ENCODE measurements around the gene ANKRD11.
"Not testable (repeated sequence)": the region's sequence is repeated elsewhere in the genome, so short reads cannot be mapped to it uniquely, and the experiment has no call there.

The ANKRD11 gene

DNA sequence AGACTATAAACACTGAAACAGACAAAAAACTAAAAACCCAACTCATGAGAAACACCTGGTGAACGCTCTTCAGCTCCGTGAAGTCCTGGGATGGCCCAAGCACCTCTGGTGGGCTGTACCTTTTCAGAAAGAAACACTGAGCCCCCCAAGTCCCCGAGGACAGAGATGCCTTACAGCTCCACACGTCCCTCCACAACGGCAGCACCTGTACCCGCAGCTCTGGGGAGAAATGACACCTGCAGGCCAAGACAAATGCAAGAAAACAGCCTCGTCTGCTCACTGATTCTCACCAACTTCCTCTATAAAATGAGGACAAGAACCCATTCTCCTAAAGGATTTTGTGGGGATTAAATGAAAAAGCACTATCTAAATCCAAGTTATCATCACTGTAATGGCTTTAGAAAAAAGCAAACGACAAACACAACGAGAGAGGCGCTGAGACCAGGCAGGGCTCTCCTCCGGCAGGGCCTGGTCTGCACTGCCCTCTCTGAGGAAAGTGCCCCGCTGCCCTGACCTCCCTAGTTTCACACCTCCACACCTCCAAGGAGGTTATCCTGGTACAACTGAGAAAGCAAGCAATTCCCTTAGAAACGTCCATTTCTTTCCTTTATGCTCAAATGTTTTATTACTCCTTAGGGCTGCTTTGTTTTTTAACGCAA, 158.0 kb downstream of the ANKRD11 start:
- Histone ChIP-seq H3K27ac (ENCODE audit: poor library complexity, severe bottlenecking) (peak overlapping the region; percentile 73), H3K4me3 (ENCODE audit: severe bottlenecking) (no peak overlapping the region)
- ATAC-seq (ENCODE audit: low read depth) = no peak

DNA sequence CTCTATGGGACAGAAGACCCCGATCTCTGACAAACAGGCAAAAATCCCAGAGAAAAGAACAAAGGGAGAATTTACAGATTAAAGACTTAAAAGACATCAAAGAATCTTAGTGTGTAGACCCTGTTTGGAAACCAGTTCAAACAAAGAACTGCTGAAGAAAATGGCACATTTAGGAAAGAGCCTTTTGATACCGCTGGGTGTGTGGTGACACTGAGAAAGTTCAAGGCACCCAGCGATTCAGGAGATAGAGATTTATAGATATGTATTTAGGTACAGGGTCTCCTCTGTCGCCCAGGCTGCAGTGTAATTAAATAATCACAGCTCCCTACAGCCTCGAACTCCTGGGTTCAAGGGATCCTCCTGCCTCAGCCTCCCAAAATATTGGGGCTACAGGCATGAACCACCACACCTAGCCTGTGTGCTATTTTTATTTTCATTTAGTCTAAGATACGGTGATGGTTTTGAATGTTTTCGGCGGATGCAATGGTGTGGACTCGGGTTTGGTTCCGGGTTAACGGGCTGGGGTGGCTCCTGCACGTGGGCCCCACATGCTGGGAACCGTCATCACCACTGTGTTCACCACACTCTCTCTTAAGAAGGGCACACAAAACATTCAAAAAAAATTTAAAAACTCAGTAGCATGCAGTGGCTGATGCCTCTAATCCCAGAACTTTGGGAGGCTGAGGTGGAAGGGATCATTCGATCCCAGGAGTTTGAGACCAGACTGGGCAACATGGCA, 158.8 kb downstream of the ANKRD11 start:
- Histone ChIP-seq H3K27ac (ENCODE audit: poor library complexity, severe bottlenecking) (peak overlapping the region; percentile 73), H3K36me3 (ENCODE audit: low read depth) (peaks cover 13% of the 10 kb centered on the region), H3K4me1 (ENCODE audit: insufficient read depth, poor library complexity, severe bottlenecking) (peaks cover 48% of the 10 kb centered on the region), H3K27me3 (ENCODE audit: insufficient read depth, poor library complexity, severe bottlenecking) (no peaks in the 10 kb centered on the region), H3K4me3 (ENCODE audit: severe bottlenecking) (no peak overlapping the region), H3K9me3 (ENCODE audit: severe bottlenecking) (no peaks in the 10 kb centered on the region)
- DNase-seq (ENCODE audit: low spot score) = peak; percentile 21
- TF ChIP-seq CTCF (IDR thresholded peaks at IDR 0.05; ENCODE audit: poor library complexity, severe bottlenecking) = no peak
- no peak for ATAC-seq (ENCODE audit: low read depth)

More for the DNA sequence above, 158.0 kb downstream of the ANKRD11 start:
- Histone ChIP-seq H3K9me3 (ENCODE audit: severe bottlenecking) (no peaks in the 10 kb centered on the region), H3K27me3 (ENCODE audit: insufficient read depth, poor library complexity, severe bottlenecking) (no peaks in the 10 kb centered on the region), H3K4me1 (ENCODE audit: insufficient read depth, poor library complexity, severe bottlenecking) (peaks cover 40% of the 10 kb centered on the region), H3K36me3 (ENCODE audit: low read depth) (peaks cover 13% of the 10 kb centered on the region)
- peak; percentile 54 for DNase-seq (ENCODE audit: low spot score)
- TF ChIP-seq CTCF (IDR thresholded peaks at IDR 0.05; ENCODE audit: poor library complexity, severe bottlenecking) = no peak

DNA sequence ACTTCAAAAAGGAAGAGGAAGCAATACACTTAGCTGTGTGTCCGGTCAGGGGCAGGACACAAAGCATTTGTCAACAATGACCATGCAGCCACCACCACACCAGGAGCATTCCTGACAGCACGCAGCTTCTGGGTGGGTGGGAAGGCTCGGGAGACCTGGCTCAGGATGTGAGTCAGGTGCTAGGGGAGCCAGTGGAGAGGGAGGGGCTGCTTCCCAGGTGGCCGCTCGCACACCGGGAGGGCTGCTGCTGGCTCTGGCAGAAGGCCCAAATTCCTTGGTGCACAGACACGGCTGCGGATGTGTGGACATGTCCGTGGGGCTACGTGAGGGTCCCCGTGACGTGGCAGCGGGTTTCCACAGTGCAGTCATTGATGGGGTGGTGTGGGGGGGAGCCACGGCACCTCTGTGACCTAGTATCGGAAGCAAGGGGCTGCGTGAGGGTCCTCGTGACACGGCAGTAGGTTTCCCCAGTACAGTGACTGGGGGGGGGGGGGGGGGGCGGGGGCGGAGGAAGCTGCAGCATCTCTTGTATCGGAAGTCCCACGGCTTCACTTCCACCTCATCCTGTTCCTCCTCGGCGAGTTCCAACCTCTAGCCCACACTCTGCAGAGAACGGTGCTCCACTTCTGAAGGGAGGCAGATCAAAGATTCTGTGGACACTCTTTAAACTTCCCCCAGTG, 160.0 kb downstream of the ANKRD11 start:
- no peaks in the 10 kb centered on the region for H3K9me3 ChIP-seq (ENCODE audit: severe bottlenecking)
- H3K27ac ChIP-seq (ENCODE audit: poor library complexity, severe bottlenecking) = peak overlapping the region; percentile 73
- ATAC-seq (ENCODE audit: low read depth) (peak; percentile 89), DNase-seq (ENCODE audit: low spot score) (peak; percentile 97)
- no peak for TF ChIP-seq CTCF (IDR thresholded peaks at IDR 0.05; ENCODE audit: poor library complexity, severe bottlenecking)
- H3K4me3 ChIP-seq (ENCODE audit: severe bottlenecking) = no peak overlapping the region
- no peaks in the 10 kb centered on the region for H3K27me3 ChIP-seq (ENCODE audit: insufficient read depth, poor library complexity, severe bottlenecking)
- H3K36me3 ChIP-seq (ENCODE audit: low read depth) = peaks cover 13% of the 10 kb centered on the region
- peaks cover 60% of the 10 kb centered on the region for H3K4me1 ChIP-seq (ENCODE audit: insufficient read depth, poor library complexity, severe bottlenecking)

- Histone ChIP-seq H3K4me1 (ENCODE audit: insufficient read depth, poor library complexity, severe bottlenecking) (peaks cover 65% of the 10 kb centered on the region), H3K27ac (ENCODE audit: poor library complexity, severe bottlenecking) (peak overlapping the region; percentile 73), H3K36me3 (ENCODE audit: low read depth) (peaks cover 17% of the 10 kb centered on the region)
- peak; percentile 11 for DNase-seq (ENCODE audit: low spot score)
- not testable (repeated sequence) for H3K27me3 ChIP-seq (ENCODE audit: insufficient read depth, poor library complexity, severe bottlenecking); H3K4me3 ChIP-seq (ENCODE audit: severe bottlenecking); ATAC-seq (ENCODE audit: low read depth); H3K9me3 ChIP-seq (ENCODE audit: severe bottlenecking)
Measured at GRCh38 chr16:89329830-89330176, 160.6 kb downstream of the ANKRD11 start.

GRCh38 chr16:89328412-89329400, 161.7 kb downstream of the ANKRD11 start:
- not testable (repeated sequence) for ATAC-seq (ENCODE audit: low read depth); H3K9me3 ChIP-seq (ENCODE audit: severe bottlenecking); H3K27me3 ChIP-seq (ENCODE audit: insufficient read depth, poor library complexity, severe bottlenecking); H3K4me3 ChIP-seq (ENCODE audit: severe bottlenecking)
- DNase-seq (ENCODE audit: low spot score) = peak; percentile 58
- Histone ChIP-seq H3K36me3 (ENCODE audit: low read depth) (peaks cover 23% of the 10 kb centered on the region), H3K27ac (ENCODE audit: poor library complexity, severe bottlenecking) (peak overlapping the region; percentile 98), H3K4me1 (ENCODE audit: insufficient read depth, poor library complexity, severe bottlenecking) (peaks cover 70% of the 10 kb centered on the region)
